OCI-LY1 (cell line): ENCODE measurements around the gene CYBA.

Experiments
- H2AFZ ChIP-seq: fragments of 200-600 bp; sonication (generic), shearing (Covaris generic); 2 replicates; pipeline ENCODE4 v1.6.0; 2014; ENCODE audit warnings: antibody characterized with exemption, mild to moderate bottlenecking, low read length
- H3F3A ChIP-seq: fragments of 200-600 bp; sonication (generic), shearing (Covaris generic); 2 replicates; pipeline ENCODE4 v1.6.0; 2014; ENCODE audit warnings: mild to moderate bottlenecking, antibody characterized with exemption, low read length, moderate library complexity; ENCODE audit not compliant: insufficient read depth
- H3K27ac ChIP-seq: fragments of 200-600 bp; sonication (generic); 2 replicates; pipeline ENCODE4 v1.5.1; 2014; ENCODE audit warnings: low read length, mixed run types, mild to moderate bottlenecking, low read depth; ENCODE audit not compliant: poor library complexity, severe bottlenecking
- H3K27me3 ChIP-seq: fragments of 200-600 bp; sonication (generic); 2 replicates; pipeline ENCODE4 v1.6.0; 2014; ENCODE audit warnings: antibody characterized with exemption, mild to moderate bottlenecking, low read length, moderate library complexity; ENCODE audit not compliant: insufficient read depth
- H3K36me3 ChIP-seq: fragments of 200-600 bp; sonication (generic); 2 replicates; pipeline ENCODE4 v1.6.1; 2014; ENCODE audit warnings: mild to moderate bottlenecking, antibody characterized with exemption, low read length, moderate library complexity, mixed read lengths; ENCODE audit not compliant: insufficient read depth
- H3K4me1 ChIP-seq: fragments of 200-600 bp; sonication (generic); 2 replicates; pipeline ENCODE4 v1.5.1; 2014; ENCODE audit warnings: mild to moderate bottlenecking, low read length, moderate library complexity; ENCODE audit not compliant: insufficient read depth, severe bottlenecking
- H3K4me2 ChIP-seq: fragments of 200-600 bp; sonication (generic), shearing (Covaris generic); 2 replicates; pipeline ENCODE4 v1.6.1; 2014; ENCODE audit warnings: low read length
- H3K4me3 ChIP-seq: fragments of 200-600 bp; sonication (generic); 2 replicates; pipeline ENCODE4 v1.5.1; 2014; ENCODE audit warnings: low read length, low read depth, mild to moderate bottlenecking, mixed read lengths; ENCODE audit not compliant: poor library complexity, severe bottlenecking
- H3K79me2 ChIP-seq: fragments of 200-600 bp; shearing (Covaris generic); 2 replicates; pipeline ENCODE4 v1.6.1; 2016; ENCODE audit warnings: mixed run types, low read length, mixed read lengths; ENCODE audit not compliant: insufficient read depth
- H3K9ac ChIP-seq: fragments of 200-600 bp; sonication (generic), shearing (Covaris generic); 2 replicates; pipeline ENCODE4 v1.6.1; 2014; ENCODE audit warnings: mild to moderate bottlenecking, low read length, mixed read lengths
- H3K9me2 ChIP-seq: fragments of 200-600 bp; sonication (generic), shearing (Covaris generic); 2 replicates; pipeline ENCODE4 v1.6.1; 2014; ENCODE audit warnings: low read depth, mild to moderate bottlenecking, low read length, mixed read lengths
- H3K9me3 ChIP-seq: fragments of 200-600 bp; shearing (Covaris generic); 2 replicates; pipeline ENCODE4 v1.6.1; 2014; ENCODE audit warnings: low read length, mixed read lengths
- H4K20me1 ChIP-seq: fragments of 200-600 bp; sonication (generic), shearing (Covaris generic); 2 replicates; pipeline ENCODE4 v1.6.0; 2016; ENCODE audit warnings: mild to moderate bottlenecking, low read length; ENCODE audit not compliant: insufficient read depth
- EZH2 ChIP-seq: fragments of 200-600 bp; sonication (generic), shearing (Covaris generic); IDR thresholded peaks from 2 replicates; pipeline ENCODE4 v1.8.0; 2017; ENCODE audit warnings: borderline replicate concordance, mixed run types, mild to moderate bottlenecking, antibody characterized with exemption, low read length, moderate library complexity, mixed read lengths
- TF ChIP-seq, protein P1 (sequence below): fragments of 200-600 bp; sonication (generic), shearing (Covaris generic); IDR thresholded peaks from 2 replicates; pipeline ENCODE4 v1.5.1; 2017; ENCODE audit warnings: mild to moderate bottlenecking, antibody characterized with exemption, low read length, moderate library complexity, mixed read lengths

The CYBA gene

DNA sequence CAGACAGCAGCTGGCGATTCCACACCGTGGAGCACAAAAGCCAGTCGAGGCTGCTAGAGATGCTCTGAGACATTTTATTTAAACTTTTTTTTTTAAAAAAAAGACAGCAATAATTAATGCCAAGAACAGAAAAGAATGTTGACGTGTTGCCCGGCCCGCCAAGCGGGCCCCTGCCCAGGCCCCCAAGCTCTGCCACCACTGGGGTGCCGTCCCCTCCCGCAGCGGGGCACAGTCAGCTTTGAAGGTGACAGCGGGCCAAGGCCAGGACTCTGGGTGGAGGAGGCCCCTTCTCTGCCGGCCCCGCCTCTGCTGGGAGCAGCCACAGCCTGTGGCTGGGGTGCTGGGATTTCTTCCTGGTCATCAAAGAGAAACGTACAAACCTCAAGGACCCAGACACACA lies 45.6 kb upstream of the CYBA start:
- Histone ChIP-seq H3K4me3 (no peak overlapping the region), H3F3A (no peaks in the 10 kb centered on the region), H3K9ac (no peak overlapping the region), H3K79me2 (no peaks in the 10 kb centered on the region), H3K9me2 (no peaks in the 10 kb centered on the region), H2AFZ (no peak overlapping the region), H3K9me3 (no peaks in the 10 kb centered on the region), H3K36me3 (peaks cover 7% of the 10 kb centered on the region; the same call in 1 of the 2 replicates), H4K20me1 (no peaks in the 10 kb centered on the region), H3K27me3 (peaks cover 8% of the 10 kb centered on the region; the same call in 1 of the 2 replicates), H3K4me2 (no peak overlapping the region), H3K27ac (no peak overlapping the region), H3K4me1 (peaks cover 10% of the 10 kb centered on the region)
- TF ChIP-seq, protein P1, sequence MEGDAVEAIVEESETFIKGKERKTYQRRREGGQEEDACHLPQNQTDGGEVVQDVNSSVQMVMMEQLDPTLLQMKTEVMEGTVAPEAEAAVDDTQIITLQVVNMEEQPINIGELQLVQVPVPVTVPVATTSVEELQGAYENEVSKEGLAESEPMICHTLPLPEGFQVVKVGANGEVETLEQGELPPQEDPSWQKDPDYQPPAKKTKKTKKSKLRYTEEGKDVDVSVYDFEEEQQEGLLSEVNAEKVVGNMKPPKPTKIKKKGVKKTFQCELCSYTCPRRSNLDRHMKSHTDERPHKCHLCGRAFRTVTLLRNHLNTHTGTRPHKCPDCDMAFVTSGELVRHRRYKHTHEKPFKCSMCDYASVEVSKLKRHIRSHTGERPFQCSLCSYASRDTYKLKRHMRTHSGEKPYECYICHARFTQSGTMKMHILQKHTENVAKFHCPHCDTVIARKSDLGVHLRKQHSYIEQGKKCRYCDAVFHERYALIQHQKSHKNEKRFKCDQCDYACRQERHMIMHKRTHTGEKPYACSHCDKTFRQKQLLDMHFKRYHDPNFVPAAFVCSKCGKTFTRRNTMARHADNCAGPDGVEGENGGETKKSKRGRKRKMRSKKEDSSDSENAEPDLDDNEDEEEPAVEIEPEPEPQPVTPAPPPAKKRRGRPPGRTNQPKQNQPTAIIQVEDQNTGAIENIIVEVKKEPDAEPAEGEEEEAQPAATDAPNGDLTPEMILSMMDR, result no peak
- no peak for TF ChIP-seq EZH2

DNA sequence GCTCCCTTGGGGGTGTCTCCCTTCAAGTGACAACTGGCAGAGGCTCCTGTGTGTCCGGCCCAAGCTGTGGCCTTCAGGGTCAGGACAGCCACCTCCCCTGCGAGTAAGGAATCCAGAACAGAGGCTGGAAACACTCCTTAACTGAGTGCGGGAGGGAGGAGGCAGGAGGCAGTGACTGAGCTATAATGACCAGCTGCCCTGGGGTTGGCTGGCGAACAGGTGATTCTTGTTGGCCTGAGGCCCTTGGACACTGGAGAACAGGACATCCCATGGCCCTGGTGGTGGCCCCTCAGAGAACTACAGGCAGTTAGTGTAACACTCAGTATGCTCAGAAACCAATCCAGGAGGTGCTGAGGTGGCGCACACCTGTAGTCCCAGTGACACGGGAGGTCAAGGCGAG lies 44.9 kb upstream of the CYBA start:
- Histone ChIP-seq H3K27me3 (peaks cover 11% of the 10 kb centered on the region; the same call in 1 of the 2 replicates), H3K9me3 (no peaks in the 10 kb centered on the region), H4K20me1 (no peaks in the 10 kb centered on the region), H3K4me3 (no peak overlapping the region), H3K4me1 (peaks cover 3% of the 10 kb centered on the region), H3K36me3 (peaks cover 7% of the 10 kb centered on the region; the same call in 1 of the 2 replicates), H3K9ac (no peak overlapping the region), H3K9me2 (no peaks in the 10 kb centered on the region), H3K27ac (no peak overlapping the region), H3F3A (no peaks in the 10 kb centered on the region), H3K4me2 (no peak overlapping the region), H2AFZ (no peak overlapping the region), H3K79me2 (no peaks in the 10 kb centered on the region)
- TF ChIP-seq, protein P1, result no peak
- TF ChIP-seq EZH2, result no peak

DNA sequence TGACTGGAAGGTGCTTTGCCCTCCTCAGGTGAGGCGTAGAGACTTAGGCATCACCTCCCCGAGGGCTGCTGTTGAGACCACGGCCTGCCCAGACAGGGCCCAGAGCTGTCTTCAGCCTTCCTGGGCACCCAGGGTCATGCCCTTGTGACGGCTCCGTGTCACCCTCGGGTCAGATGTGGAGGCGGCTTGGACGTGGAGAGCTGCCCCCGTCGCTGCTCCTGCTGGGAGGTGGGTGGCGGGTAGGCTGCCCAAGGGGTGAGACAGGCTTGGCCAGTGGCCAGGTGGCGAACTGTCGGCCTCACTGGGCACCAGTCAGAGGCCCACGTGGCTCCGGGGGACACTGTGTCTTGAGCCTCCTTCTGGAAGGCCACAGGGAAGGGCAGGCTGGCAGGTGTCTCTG lies 44.4 kb upstream of the CYBA start:
- Histone ChIP-seq H3K9me3 (no peaks in the 10 kb centered on the region), H3K4me3 (no peak overlapping the region), H4K20me1 (no peaks in the 10 kb centered on the region), H3K4me1 (no peaks in the 10 kb centered on the region), H3K9ac (no peak overlapping the region), H3K79me2 (no peaks in the 10 kb centered on the region), H2AFZ (no peak overlapping the region), H3F3A (no peaks in the 10 kb centered on the region), H3K36me3 (peaks cover 7% of the 10 kb centered on the region; the same call in 1 of the 2 replicates), H3K27me3 (peaks cover 16% of the 10 kb centered on the region; the same call in 1 of the 2 replicates), H3K27ac (no peak overlapping the region), H3K4me2 (no peak overlapping the region), H3K9me2 (no peaks in the 10 kb centered on the region)
- no peak for TF ChIP-seq EZH2
- TF ChIP-seq, protein P1, result no peak
